ENCODE results near the gene TRIM7.
A peak's percentile ranks its signal among the peaks of the same experiment; 100 is the strongest.
"Not testable (repeated sequence)": the region's sequence is repeated elsewhere in the genome, so short reads cannot be mapped to it uniquely, and the experiment has no call there.

TRIM7 gene

GRCh38 chr5:181190711-181191525 lies 14.1 kb downstream of the TRIM7 start:
- peak; percentile 66 for DNase-seq

GRCh38 chr5:181189962-181190710 lies 14.9 kb downstream of the TRIM7 start:
- peak; percentile 61 for DNase-seq

GRCh38 chr5:181189363-181189961 lies 15.5 kb downstream of the TRIM7 start:
- DNase-seq, result peak; percentile 79

- DNase-seq, result peak; percentile 88
Observed at GRCh38 chr5:181188700-181189362, 16.2 kb downstream of the TRIM7 start.

GRCh38 chr5:181187500-181188213 lies 17.3 kb downstream of the TRIM7 start:
- DNase-seq, result peak; percentile 88

- DNase-seq, result no peak
Observed at GRCh38 chr5:181186986-181187499, 18.0 kb downstream of the TRIM7 start.

- no peak for DNase-seq
Observed at GRCh38 chr5:181186022-181186421, 19.0 kb downstream of the TRIM7 start.

GRCh38 chr5:181185560-181185959 lies 19.4 kb downstream of the TRIM7 start:
- DNase-seq, result no peak

- no peak for DNase-seq
Observed at GRCh38 chr5:181184845-181185216, 20.2 kb downstream of the TRIM7 start.

- no peak for DNase-seq
Observed at GRCh38 chr5:181182651-181183050, 22.3 kb downstream of the TRIM7 start.

GRCh38 chr5:181181650-181182565 lies 23.1 kb downstream of the TRIM7 start:
- peak; percentile 65 for DNase-seq

- DNase-seq, result not testable (repeated sequence)
Observed at GRCh38 chr5:181177559-181177958, 27.4 kb downstream of the TRIM7 start.

GRCh38 chr5:181176254-181176952 lies 28.6 kb downstream of the TRIM7 start:
- DNase-seq, result no peak

- peak; percentile 90 for DNase-seq
Observed at GRCh38 chr5:181173420-181174342, 31.3 kb downstream of the TRIM7 start.

- DNase-seq, result no peak
Observed at GRCh38 chr5:181173027-181173419, 32.0 kb downstream of the TRIM7 start.

GRCh38 chr5:181171782-181172181 lies 33.2 kb downstream of the TRIM7 start:
- DNase-seq, result no peak

- no peak for DNase-seq
Observed at GRCh38 chr5:181170996-181171395, 34.0 kb downstream of the TRIM7 start.

GRCh38 chr5:181170237-181170825 lies 34.7 kb downstream of the TRIM7 start:
- DNase-seq, result no peak
